Measurements from ENCODE around the gene TMEM109.

Gene TMEM109, protein sequence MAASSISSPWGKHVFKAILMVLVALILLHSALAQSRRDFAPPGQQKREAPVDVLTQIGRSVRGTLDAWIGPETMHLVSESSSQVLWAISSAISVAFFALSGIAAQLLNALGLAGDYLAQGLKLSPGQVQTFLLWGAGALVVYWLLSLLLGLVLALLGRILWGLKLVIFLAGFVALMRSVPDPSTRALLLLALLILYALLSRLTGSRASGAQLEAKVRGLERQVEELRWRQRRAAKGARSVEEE

DNA sequence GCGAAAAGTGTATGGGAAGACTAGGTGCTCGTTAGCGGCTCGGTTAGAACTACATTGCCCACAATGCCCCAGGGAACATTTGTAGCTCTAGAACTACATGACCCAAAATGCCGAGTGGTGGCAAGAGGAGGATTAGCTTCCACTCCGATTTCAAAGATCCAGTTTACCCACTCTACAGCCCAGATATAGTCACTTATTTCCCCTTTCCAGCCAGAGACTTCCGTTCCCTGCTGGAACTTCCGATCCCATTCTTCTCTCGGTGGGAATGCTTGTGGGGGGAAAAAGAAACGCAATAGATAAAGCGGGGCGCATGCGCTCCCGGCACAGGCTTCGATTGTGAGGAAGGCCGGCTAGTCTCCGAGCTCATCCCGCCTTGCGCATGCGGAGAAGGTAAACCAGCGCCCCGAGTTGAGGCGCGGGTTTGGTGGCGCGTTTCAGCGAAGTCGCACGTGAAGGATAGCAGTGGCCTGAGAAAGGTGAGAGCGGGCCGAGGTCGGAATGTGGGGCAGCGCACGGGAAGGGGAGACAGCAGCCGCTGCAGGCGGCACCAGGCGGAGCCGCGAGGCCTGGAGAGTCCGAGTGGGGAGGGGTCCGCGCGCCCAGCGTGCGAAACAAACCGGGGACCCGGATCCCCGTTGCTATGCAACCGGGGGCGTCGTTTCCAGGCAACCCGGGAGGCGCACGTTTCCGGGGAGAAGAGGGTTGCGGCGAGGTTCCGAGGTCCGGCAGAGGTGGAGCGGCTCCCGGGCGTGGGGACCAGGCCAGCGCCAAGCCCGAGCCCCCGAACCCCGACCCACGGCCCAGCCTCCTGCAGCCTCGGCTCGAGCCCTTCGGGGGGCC is at the start of gene TMEM109:
Gene TMEM109, plus strand, starts transcription at position 366 of the 840 bp plus-strand sequence. CDS start 5,536 bp downstream, outside the sequence.
- peak; percentile 90 for DNase-seq

- DNase-seq: no peak
These were observed 49.0 kb upstream of the TMEM109 start for GRCh38 chr11:60864856-60865513.

GRCh38 chr11:60866911-60867870 is 46.8 kb upstream of the TMEM109 start, which contains the start of gene ZP1:
ZP1 (plus strand) TSS chr11:60867542; CDS start chr11:60867562, 20 bp downstream.
- DNase-seq: no peak

DNA sequence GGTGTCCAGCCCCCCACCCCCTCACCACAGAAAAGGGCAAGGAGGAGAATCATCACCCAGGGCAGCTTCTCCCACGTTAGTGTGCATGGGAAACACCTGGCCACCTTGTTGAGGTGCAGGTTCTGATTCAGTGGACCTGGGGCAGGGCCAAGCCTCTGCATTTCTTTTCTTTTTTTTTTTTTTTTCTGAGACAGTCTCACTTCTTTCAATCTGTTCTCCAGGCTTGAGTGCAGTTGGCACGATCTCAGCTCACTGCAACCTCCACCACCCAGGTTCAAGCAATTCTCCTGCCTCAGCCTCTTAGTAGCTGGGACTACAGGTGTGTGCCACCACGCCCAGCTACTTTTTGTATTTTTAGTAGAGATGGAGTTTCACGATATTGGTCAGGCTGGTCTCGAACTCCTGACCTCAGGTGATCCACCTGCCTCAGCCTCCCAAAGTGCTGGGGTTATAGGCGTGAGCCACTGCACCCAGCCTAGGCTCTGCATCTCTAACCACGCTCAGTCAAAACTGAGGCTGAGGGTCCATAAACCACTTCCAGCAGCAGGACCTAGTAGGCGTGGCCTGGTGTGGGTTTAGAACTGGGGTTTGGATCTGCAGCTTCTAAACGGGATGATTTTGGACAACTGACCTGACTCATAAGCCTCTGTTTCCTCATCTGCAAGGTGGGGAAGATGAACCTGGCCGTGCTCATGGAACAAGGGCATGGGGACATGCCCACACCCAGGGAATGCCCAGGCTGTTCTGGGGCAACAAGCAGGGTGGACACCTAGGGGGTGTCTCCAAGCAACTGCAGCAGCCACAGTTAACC is 45.9 kb upstream of the TMEM109 start:
- no peak for DNase-seq

DNA sequence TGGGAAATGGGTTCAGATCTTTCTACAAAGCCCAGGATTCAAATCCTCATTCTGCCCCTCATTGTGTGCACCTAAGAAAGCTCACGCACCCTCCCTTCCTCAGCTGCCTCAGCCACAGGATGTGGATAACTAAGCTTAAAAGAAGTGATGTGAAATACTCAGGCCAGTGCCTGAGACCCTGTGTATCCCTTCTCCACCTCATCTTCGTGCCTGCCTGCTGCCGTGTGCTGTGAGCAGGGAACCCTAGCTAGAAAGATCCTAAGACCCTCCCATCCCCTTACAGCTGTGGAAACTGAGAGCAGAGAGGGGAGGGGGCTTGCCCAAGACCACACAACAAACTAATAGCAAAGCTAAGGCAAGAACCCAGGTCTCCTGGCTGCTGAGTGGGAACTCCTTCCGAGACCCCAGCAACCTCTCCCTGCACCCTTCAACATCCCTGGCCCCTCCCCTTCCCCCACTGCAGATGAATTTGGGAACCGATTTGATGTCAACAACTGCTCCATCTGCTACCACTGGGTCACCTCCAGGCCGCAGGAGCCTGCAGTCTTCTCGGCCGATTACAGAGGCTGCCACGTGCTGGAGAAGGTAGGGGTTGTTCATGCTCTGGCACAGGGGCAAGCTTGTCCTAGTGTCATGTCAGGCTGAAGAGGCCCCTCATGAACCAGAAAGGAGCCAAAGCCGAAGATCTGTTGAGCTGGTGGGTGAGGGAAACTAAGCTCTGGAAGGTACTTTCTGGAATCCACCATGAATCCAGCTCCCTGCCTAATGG is 45.1 kb upstream of the TMEM109 start:
- no peak for DNase-seq

DNA sequence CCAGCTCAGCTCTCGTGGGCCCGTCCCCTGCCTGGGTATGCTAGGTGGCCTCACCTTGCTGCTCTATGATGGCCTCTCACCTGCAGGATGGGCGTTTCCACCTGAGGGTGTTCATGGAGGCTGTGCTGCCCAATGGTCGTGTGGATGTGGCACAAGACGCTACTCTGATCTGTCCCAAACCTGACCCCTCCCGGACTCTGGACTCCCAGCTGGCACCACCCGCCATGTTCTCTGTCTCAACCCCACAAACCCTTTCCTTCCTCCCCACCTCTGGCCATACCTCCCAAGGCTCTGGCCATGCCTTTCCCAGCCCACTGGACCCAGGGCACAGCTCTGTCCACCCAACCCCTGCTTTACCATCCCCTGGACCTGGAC is 44.5 kb upstream of the TMEM109 start:
- no peak for DNase-seq

DNA sequence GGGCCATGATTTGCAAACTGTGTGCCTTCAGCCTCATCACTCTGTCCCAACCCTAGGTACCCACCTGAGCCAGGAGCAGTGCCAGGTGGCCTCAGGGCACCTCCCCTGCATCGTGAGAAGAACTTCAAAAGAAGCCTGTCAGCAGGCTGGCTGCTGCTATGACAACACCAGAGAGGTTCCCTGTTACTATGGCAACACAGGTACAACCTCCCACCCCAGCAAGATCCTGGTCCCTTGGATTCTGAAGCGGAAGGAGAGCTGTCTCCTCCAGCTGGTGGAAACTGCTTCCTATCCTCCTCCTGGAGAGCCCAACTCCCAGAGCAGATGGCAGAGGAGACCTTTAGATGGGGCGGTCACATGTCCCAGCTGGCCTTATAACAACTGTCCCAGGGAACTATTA is 43.7 kb upstream of the TMEM109 start:
- DNase-seq: no peak

DNA sequence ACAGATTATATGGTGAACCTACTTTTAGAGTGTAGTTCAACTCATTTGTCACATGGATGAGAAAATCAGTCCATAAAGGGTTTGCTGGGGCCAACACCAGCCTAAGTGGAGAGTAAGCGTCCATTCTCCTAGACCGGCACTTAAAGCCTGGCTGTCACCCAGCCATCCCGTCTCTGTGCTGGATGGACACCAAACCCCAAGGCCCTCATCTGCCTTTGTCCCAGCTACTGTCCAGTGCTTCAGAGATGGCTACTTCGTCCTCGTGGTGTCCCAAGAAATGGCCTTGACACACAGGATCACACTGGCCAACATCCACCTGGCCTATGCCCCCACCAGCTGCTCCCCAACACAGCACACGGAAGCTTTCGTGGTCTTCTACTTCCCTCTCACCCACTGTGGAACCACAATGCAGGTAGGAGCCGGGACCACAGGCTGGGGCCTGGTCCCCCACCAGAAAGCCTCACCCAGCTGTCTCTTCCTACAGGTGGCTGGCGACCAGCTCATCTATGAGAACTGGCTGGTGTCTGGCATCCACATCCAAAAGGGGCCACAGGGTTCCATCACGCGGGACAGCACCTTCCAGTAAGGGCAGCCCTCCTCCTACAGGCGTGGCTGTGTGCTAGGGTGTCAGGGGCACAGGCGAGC is 43.1 kb upstream of the TMEM109 start:
- no peak for DNase-seq

DNA sequence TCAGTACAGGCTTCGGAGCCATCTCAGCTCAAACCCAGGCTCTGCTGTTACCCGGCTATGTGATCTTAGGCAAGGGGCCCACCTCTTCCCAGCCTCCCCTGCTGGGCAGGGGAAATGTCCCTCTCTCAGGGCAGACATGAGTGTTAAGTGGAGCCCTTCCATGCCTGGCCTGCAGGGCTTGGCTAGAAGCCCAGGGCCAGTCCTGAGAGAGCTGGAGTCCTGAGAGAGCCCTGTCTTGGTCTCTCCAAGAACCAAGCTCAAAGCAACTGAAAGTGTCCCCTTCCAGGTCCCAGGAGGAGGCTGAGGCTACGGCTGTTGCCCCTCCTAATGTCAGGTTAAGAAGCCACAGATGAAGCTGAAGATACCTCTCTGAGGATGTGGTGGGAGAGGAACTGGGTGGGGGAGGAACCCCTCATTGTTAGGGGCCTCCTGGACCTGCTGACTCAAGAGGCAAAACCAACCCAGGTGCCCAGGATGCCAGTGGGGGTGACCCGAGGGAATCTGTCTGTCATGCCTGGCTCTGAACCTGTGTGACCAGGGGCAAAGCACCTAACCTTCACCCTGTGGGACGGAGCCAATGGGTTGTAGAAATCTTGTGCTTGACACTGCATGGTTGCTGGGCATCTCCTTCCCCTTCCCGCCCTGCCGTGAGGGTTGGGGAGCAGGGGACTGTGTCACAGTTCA is 42.4 kb upstream of the TMEM109 start:
- DNase-seq: peak; percentile 20

GRCh38 chr11:60872124-60872960 is 41.6 kb upstream of the TMEM109 start:
- DNase-seq: peak; percentile 70

GRCh38 chr11:60872961-60873524 is 40.9 kb upstream of the TMEM109 start:
- DNase-seq: peak; percentile 89

DNA sequence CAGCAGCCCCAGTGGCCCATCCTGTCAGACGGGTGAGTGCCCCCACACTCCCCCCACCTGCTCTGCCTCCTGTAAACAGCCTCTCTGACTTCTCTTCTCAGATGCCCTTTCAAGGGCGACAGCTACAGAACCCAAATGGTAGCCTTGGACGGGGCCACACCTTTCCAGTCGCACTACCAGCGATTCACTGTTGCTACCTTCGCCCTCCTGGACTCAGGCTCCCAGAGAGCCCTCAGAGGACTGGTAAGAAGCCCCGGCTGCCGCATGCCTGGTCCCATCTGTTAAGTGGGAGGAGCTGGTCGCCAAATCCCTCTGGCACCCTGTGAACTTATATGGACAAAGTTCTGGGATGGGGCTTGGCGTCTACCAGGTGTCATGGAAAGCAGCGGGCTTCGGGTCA is 40.4 kb upstream of the TMEM109 start:
- DNase-seq: no peak

- no peak for DNase-seq
These were observed 39.3 kb upstream of the TMEM109 start for GRCh38 chr11:60874421-60875365.

GRCh38 chr11:60875366-60876167 is 38.4 kb upstream of the TMEM109 start:
- DNase-seq: no peak

DNA sequence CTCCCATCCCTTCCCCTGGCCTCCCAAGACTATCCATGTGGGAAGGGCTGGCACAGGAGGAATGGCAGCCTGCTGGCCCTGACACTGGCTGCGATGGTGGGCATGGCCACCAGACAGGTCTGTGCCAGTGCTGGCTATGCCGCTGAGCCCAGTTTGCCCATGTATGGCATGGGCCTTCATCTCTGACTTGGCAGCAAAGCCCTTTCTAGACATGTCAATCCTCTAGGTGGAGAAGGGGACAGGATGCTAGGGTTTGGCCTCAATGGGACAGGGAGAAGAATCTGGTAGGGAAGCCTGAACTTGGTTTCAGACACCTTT is 37.8 kb upstream of the TMEM109 start:
- DNase-seq: no peak
